Stimulated activated naive CD8-positive, alpha-beta T cell treated with anti-CD3 and anti-CD28 coated beads, Interleukin-15, Interleukin-2, amounts not matched to agents 100 ng/mL and 50 ng/mL, for 24 hours (primary cell): ENCODE measurements around the gene ACOT7.
"Not testable (repeated sequence)": the region's sequence is repeated elsewhere in the genome, so short reads cannot be mapped to it uniquely, and the experiment has no call there.

Experiments
- H3K27ac Mint-ChIP-seq: one replicate; pipeline ENCODE4 v1.8.0; 2021; ENCODE audit warnings: mild to moderate bottlenecking, mixed read lengths
- H3K27me3 Mint-ChIP-seq: one replicate; pipeline ENCODE4 v1.8.0; 2021; ENCODE audit warnings: mixed read lengths
- H3K36me3 Mint-ChIP-seq: one replicate; pipeline ENCODE4 v1.8.0; 2021; ENCODE audit warnings: low read depth, mixed read lengths
- H3K4me1 Mint-ChIP-seq: one replicate; pipeline ENCODE4 v1.8.0; 2021; ENCODE audit warnings: low read depth, mixed read lengths
- H3K4me3 Mint-ChIP-seq: one replicate; pipeline ENCODE4 v1.8.0; 2021; ENCODE audit warnings: mild to moderate bottlenecking, mixed read lengths
- H3K9me3 Mint-ChIP-seq: one replicate; pipeline ENCODE4 v1.8.0; 2021; ENCODE audit warnings: mixed read lengths

The ACOT7 gene, protein sequence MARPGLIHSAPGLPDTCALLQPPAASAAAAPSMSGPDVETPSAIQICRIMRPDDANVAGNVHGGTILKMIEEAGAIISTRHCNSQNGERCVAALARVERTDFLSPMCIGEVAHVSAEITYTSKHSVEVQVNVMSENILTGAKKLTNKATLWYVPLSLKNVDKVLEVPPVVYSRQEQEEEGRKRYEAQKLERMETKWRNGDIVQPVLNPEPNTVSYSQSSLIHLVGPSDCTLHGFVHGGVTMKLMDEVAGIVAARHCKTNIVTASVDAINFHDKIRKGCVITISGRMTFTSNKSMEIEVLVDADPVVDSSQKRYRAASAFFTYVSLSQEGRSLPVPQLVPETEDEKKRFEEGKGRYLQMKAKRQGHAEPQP

DNA sequence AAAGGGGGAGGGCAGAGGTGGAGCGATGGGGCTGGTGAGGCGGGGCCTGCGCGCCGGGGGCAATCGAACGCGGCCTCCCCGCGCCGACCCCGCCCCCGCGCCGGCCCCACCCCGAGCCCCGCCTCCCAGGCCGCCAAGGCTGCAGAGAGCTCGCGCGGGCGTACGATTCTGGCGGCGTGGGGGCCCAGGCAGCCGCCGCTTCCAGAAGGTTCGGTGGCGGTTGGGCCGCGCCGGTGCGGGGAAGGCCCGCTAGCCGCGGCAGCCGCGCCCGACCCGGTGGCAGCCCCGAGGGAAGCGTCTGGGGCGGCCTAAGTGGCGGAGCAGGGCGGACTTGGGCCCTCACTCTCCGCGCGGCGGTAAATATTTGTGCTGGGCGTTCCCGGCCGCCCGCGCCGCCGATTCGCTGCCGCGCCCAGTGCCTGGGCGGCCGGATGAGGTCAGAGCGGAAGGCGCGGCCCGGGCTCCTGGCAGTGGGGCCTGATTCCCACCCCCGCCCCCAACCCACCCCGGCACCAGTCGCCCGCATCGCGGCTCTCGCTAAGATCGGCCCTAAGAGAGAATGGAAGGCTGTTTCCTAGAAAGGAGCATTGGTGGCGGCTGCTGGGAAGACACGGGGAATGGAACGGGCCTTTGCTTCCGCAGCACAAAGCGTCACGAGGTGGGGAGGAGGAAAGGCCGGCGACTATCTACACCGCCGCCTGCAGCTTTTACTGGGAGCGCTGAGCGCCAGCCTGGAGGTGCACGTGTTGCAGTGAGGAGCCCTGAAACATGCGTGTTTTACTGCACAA is at the start of gene ACOT7:
ACOT7 (minus strand) TSS at position 368 of the 788 bp plus-strand sequence. CDS start 368 bp downstream, outside the sequence.
- peak within 1 kb of the TSS; percentile 92 for H3K27ac Mint-ChIP-seq
- H3K4me3 Mint-ChIP-seq, result peak within 1 kb of the TSS; percentile 86
- H3K9me3 Mint-ChIP-seq, result no peaks in the 10 kb centered on the region
- H3K27me3 Mint-ChIP-seq, result no peaks in the 10 kb centered on the region
- H3K4me1 Mint-ChIP-seq, result peaks cover 28% of the 10 kb centered on the region
- H3K36me3 Mint-ChIP-seq, result peaks cover 3% of the 10 kb centered on the region

DNA sequence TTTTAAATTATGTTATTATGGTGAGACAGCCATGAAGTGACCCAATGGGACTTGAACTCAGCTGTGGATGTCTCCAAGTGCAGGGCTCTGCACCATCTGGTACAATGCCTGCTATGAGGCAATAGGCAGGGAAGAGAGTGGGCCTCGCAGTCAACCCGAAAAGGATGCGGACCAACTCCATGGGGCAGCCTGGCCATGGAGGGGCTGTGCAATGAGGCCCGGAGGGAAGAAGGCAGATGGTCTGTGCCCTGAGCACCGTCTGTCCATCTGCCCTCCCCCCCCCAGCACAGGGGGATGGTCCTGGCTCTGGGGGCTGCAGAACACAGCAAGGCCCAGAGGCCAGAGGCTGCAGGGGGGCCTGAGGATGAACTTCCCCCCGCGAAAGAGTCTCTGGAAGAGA is 48.0 kb upstream of the ACOT7 start:
- Mint-ChIP-seq H3K27me3 (peaks cover 37% of the 10 kb centered on the region), H3K4me3 (no peak overlapping the region), H3K36me3 (no peaks in the 10 kb centered on the region), H3K4me1 (peaks cover 6% of the 10 kb centered on the region), H3K9me3 (no peaks in the 10 kb centered on the region), H3K27ac (no peak overlapping the region)

DNA sequence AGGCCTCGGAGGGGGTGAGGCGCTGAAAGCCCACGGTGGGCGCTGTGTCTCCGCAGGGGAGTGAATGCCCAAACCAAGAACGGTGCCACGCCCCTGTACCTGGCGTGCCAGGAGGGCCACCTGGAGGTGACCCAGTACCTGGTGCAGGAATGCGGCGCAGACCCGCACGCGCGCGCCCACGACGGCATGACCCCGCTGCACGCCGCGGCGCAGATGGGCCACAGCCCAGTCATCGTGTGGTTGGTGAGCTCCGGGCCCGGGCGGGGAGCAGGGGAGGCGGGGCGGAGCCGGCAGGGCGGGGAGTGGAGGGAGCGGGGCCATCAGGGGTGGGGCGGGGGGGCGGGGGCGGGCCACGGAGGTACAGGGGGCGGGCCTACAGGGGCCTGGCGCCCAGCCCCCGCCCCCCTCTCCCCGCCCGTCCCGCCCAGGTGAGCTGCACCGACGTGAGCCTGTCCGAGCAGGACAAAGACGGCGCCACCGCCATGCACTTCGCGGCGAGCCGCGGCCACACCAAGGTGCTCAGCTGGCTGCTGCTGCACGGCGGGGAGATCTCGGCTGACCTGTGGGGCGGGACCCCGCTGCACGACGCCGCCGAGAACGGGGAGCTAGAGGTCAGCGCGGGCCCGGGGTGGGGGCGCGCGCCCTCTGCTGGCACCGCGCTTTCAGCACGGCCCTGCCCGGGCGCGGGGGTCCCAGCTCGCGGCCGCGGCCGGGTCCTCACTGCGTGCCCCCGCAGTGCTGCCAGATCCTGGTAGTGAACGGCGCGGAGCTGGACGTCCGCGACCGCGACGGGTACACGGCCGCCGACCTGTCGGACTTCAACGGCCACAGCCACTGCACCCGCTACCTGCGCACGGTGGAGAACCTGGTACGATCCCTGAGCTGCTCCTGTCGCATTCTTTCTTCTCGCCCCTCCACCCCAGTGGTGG is 46.9 kb upstream of the ACOT7 start:
- Mint-ChIP-seq H3K4me1 (peaks cover 6% of the 10 kb centered on the region), H3K36me3 (no peaks in the 10 kb centered on the region), H3K27ac (no peak overlapping the region), H3K27me3 (peaks cover 33% of the 10 kb centered on the region), H3K9me3 (no peaks in the 10 kb centered on the region), H3K4me3 (no peak overlapping the region)

DNA sequence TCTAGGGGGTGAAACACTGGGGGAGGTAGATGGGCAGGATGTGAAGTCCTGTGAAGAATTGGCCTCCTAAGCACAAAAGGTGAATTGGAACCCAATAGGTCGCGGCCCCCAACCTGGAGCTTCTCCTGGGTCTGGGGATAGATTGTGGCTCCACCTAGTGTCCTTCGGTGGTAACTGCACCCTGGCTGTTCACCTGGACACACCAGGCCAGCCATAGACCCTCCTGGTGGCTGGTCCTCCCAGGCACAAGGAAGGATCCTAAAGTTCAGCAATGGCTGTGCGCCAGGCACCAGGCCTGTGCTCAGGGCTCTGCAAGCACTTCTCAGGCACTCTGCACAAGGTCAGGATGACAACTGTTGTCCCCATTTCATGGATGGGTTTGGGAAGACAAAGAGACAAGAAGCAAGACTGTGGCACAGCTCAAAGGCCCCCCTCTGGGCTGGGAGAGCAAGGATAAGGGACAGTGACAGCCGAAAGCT is 44.5 kb upstream of the ACOT7 start:
- H3K4me3 Mint-ChIP-seq, result no peak overlapping the region
- H3K4me1 Mint-ChIP-seq, result peaks cover 6% of the 10 kb centered on the region
- no peaks in the 10 kb centered on the region for H3K9me3 Mint-ChIP-seq
- H3K27ac Mint-ChIP-seq, result no peak overlapping the region
- H3K36me3 Mint-ChIP-seq, result no peaks in the 10 kb centered on the region
- H3K27me3 Mint-ChIP-seq, result peaks cover 25% of the 10 kb centered on the region

DNA sequence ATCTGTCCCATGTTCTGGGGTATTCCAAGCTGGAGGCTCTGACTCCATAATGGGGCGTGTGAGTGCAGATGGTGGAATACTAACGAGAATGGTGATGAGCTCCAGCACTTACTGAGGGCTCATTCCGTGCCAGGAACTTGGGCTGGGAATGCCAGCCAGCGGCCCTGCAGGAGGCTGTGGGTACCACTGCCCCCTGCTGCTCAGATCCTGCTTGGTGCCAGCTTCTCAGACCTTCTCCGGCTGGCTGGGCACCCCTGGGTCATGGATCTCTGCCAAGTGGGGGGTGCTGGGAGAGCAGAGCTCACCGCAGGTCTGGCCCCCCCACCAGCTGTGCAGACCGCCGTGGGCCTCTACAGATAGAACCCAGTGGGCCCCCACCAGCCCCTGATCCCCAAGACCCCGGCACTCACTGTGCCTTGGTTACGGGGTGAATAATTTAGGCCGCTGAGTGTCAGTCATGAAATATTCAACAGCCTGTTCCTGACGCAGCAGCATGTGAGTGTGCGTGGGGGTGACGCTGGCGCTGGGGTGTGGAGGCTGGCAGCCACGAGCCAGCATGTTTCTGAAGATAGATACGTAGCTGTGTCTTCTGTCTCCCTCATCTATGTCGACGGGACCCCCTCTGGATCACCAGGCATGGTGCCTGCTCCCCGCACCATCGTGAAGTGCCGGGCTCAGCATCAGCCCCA is 43.6 kb upstream of the ACOT7 start:
- not testable (repeated sequence) for H3K4me3 Mint-ChIP-seq

DNA sequence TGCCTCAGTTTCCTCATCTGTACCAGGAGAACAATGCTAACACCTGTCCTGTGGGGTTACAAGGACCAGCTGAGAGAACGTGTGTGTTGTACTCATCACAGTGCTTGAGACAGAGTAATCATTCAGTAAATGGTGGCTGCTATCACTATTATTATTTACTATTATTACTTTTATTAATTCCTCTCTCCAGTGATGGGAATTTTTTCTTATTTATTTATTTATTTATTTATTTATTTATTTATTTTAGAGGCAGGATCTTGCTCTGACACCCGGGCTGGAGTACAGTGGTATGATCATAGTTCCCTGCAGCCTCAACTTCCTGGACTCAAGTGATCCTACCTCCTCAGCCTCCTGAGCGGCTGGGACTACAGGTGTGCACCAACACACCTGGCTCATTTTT is 42.7 kb upstream of the ACOT7 start:
- H3K4me1 Mint-ChIP-seq, H3K27ac Mint-ChIP-seq, H3K4me3 Mint-ChIP-seq, H3K36me3 Mint-ChIP-seq, H3K9me3 Mint-ChIP-seq: not testable (repeated sequence)
- peaks cover 16% of the 10 kb centered on the region for H3K27me3 Mint-ChIP-seq

More for the DNA sequence above, 43.6 kb upstream of the ACOT7 start:
- not testable (repeated sequence) for H3K27ac Mint-ChIP-seq, H3K9me3 Mint-ChIP-seq, H3K4me1 Mint-ChIP-seq, H3K36me3 Mint-ChIP-seq
- H3K27me3 Mint-ChIP-seq, result peaks cover 24% of the 10 kb centered on the region

DNA sequence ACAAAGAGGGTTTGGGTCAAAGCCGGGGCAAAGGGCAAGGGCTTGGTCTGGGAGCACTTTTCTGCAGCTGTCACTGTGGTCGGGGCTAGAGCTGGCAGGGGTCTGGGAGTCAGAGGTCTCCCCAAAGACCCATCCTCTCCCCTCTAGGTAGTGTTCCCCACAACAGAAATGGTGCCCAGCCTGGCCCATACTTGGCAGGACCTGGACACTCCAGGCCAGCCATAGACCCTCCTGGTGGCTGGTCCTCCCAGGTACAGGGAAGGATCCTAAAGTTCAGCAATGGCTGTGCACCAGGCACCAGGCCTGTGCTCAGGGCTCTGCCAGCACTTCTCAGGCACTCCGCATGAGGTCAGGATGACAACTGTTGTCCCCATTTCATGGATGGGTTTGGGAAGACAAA is 42.0 kb upstream of the ACOT7 start:
- peaks cover 13% of the 10 kb centered on the region for H3K27me3 Mint-ChIP-seq
- no peaks in the 10 kb centered on the region for H3K9me3 Mint-ChIP-seq
- H3K4me1 Mint-ChIP-seq, result peaks cover 6% of the 10 kb centered on the region
- H3K4me3 Mint-ChIP-seq, result no peak overlapping the region
- no peak overlapping the region for H3K27ac Mint-ChIP-seq
- H3K36me3 Mint-ChIP-seq, result no peaks in the 10 kb centered on the region

DNA sequence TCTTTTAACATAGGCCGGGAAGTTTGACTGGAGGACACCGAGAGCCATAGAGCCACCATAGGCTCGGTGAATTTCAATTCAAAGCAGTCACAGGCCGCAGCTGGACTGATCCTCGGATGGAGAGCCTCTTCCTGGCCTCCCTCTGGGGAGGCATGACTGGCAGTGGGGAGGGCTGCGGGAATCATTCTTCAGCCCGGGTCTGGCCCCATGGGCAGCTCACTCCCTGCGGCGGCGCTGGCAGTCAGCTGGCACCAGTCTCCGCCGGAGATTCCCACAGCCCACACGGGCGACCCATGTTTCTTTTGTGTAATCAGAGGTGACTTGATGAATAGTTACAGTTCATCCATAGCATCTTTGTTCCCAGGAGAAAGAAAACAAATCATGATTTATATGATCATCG is 41.6 kb upstream of the ACOT7 start:
- no peak overlapping the region for H3K4me3 Mint-ChIP-seq
- peaks cover 17% of the 10 kb centered on the region for H3K27me3 Mint-ChIP-seq
- no peak overlapping the region for H3K27ac Mint-ChIP-seq
- H3K4me1 Mint-ChIP-seq, result peaks cover 6% of the 10 kb centered on the region
- no peaks in the 10 kb centered on the region for H3K36me3 Mint-ChIP-seq
- no peaks in the 10 kb centered on the region for H3K9me3 Mint-ChIP-seq

DNA sequence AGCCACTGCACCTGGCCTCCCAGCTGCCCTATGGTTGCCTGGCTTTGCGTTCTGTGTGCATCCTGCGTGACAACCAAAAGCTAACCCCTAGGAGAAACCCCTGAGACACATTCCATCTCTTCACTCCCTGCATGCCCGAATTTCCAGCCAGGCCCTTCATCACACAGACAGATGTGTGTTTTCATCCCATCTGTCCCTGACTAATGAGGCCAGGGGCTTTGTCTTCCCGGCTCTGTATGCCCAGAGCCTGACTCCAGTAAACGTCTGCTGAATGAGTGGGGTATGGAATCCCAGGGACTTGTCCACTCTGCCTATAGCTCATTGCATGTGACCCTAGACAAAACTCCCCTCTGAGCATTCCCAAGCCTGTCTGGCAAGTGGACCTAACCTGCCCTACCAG is 40.6 kb upstream of the ACOT7 start:
- H3K9me3 Mint-ChIP-seq, result no peaks in the 10 kb centered on the region
- H3K27me3 Mint-ChIP-seq, result peaks cover 13% of the 10 kb centered on the region
- H3K27ac Mint-ChIP-seq, result no peak overlapping the region
- no peak overlapping the region for H3K4me3 Mint-ChIP-seq
- no peaks in the 10 kb centered on the region for H3K4me1 Mint-ChIP-seq
- no peaks in the 10 kb centered on the region for H3K36me3 Mint-ChIP-seq

DNA sequence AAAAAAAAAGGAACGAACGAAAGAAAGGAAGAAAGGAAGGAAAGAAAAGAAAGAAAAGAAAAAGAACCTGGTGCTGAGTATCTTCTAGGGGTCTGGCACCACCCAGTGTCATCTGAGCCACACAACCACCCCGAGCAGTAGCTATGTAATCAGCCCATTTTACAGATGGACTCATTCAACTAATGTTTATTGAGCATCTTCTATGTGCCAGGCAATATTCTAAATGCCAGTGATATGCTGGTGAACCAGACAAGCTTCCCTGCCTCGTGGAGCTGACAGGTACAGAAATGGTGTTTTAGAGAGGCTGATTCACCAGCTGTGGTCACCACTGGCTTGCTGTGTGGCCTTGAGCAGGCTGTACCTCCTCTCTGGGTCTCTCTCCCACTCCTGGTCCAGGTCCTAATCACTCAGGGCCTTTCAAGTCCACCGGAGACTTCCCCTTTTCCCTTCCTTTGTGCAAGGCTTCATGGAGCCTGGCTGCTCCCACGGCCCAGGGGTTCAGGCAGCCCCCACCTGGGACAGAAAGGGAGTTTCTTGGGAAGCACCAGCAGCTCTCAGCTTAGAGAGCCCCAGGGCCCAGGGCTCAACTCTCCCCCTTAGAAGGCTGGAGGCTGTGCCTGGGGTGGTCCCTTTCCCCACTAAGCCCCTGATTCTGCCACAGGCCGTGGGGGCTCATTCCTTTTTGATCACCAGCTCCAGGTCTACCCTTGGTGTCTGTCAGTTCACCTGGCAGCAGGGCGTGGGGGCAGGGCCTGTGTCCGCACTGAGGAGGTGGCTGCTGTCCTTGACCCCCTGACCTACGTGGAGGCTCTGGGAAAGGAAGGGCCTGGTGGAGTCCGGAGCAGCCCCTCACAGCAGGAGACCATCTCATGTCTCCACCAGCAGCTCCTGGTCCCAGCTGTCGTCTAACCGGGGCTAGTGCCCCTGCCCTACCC is 38.3 kb upstream of the ACOT7 start:
- H3K4me1 Mint-ChIP-seq, H3K9me3 Mint-ChIP-seq, H3K36me3 Mint-ChIP-seq, H3K27ac Mint-ChIP-seq, H3K4me3 Mint-ChIP-seq: not testable (repeated sequence)
- H3K27me3 Mint-ChIP-seq, result peaks cover 10% of the 10 kb centered on the region

DNA sequence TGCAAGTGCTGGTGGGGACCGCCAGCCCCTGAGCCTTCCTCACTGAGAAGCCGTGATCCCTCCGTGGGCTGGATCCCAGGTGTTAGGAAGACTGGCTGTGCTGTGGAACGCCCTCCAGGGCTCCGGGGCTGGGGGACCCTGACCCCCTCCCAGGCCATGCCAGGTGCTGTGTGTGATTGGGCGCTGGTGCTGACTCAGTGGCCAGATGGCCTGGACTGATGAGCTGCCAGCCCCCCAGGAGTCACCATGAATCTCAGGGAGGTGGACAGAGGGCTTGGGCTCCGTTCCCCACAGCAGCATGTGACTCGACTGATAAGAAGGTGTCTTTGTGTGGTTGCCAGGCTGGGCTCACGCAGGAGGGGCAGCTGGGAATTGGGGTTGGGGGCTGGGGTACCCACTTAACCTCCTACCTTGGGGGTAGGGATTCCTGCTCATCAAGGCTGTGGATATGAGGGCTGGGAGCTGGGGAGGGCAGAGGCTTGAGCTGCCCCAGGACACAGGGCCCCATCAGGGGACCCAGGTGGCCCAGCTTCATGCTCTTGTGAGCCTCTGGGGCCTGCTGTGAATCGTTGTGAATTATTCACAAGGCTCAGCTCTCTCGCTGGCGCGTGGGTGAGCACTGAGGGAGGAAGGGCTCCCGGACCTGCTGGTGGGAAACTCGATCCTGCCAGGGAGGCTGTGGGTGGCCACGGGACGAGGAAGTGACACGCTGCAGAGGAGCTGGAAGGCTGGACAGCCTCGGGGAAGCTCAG is 36.3 kb upstream of the ACOT7 start:
- H3K27ac Mint-ChIP-seq, H3K4me1 Mint-ChIP-seq, H3K36me3 Mint-ChIP-seq, H3K4me3 Mint-ChIP-seq, H3K9me3 Mint-ChIP-seq: not testable (repeated sequence)
- peaks cover 13% of the 10 kb centered on the region for H3K27me3 Mint-ChIP-seq

DNA sequence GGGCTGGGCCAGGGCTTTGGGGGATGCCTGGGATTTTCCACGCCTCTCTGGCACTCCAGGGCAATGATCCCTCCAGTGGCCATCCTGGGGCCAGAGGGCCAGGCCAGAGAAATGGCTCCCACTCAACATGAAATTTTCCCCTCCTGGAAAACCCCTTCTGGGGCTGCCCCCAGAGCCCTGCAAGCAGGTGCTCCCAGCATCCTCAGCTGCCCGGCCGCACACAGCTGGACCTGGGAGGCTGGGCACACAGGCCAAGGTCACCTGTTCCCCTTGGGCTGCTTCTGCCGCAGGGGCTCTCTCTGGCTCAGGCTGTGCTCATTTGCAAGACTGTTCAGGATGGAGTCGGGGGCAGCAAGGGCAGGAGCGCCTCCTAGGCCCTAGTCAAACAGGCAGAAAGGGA is 34.9 kb upstream of the ACOT7 start:
- H3K4me3 Mint-ChIP-seq, H3K9me3 Mint-ChIP-seq, H3K36me3 Mint-ChIP-seq, H3K4me1 Mint-ChIP-seq, H3K27ac Mint-ChIP-seq: not testable (repeated sequence)
- peaks cover 18% of the 10 kb centered on the region for H3K27me3 Mint-ChIP-seq
